Cortex of kidney (tissue), 1 donor: Measurements from ENCODE around the gene AMZ2.
A peak's percentile ranks its signal among the peaks of the same experiment; 100 is the strongest.
"Not testable (repeated sequence)": the region's sequence is repeated elsewhere in the genome, so short reads cannot be mapped to it uniquely, and the experiment has no call there.

Experiments used
- DNase-seq: peaks from one replicate; lab custom pipeline; 2025; lab: John Stamatoyannopoulos, UW

Gene AMZ2, protein sequence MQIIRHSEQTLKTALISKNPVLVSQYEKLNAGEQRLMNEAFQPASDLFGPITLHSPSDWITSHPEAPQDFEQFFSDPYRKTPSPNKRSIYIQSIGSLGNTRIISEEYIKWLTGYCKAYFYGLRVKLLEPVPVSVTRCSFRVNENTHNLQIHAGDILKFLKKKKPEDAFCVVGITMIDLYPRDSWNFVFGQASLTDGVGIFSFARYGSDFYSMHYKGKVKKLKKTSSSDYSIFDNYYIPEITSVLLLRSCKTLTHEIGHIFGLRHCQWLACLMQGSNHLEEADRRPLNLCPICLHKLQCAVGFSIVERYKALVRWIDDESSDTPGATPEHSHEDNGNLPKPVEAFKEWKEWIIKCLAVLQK

DNA sequence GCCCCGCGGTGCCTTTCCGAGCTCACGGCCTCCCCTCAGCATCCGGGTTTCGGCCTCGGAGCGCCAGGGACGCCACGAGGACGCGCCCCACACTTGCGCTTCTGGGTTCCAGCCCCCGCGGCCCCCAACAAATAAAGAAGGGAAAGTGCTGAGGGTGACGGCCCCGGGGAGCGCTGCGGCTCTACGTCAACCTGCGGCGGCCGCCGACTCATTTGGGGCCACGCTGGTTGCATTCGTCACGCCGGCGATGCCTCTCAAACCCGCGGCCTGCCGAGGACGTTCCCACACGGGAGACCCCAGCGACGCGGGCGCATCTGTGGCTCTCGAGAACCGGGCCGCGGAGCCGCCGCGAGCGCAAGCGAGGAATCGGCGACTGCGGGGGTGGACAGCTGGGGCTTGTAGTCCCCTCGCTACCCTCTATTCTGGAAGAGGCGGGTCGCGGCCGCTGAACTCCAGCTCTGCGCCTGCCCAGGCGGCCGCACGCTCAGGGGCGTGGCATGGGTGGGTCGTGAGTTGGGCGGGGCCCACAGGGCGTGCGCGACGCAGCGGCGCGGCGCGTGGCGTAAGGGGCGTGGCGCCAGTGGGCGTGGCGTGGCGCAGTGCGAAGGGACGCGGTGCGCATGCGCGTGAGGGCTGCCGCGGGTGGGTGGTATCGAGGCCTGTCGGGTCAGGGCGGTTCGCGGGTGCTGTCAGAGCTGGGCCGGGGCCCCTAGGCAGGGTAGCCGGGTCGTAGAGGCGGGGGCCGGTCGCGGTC, at the start of gene AMZ2:
TSS of gene AMZ2 (plus strand) at position 599 of the 754 bp plus-strand sequence. CDS start 2,145 bp downstream, outside the sequence.
- DNase-seq, result peak; percentile 94

DNA sequence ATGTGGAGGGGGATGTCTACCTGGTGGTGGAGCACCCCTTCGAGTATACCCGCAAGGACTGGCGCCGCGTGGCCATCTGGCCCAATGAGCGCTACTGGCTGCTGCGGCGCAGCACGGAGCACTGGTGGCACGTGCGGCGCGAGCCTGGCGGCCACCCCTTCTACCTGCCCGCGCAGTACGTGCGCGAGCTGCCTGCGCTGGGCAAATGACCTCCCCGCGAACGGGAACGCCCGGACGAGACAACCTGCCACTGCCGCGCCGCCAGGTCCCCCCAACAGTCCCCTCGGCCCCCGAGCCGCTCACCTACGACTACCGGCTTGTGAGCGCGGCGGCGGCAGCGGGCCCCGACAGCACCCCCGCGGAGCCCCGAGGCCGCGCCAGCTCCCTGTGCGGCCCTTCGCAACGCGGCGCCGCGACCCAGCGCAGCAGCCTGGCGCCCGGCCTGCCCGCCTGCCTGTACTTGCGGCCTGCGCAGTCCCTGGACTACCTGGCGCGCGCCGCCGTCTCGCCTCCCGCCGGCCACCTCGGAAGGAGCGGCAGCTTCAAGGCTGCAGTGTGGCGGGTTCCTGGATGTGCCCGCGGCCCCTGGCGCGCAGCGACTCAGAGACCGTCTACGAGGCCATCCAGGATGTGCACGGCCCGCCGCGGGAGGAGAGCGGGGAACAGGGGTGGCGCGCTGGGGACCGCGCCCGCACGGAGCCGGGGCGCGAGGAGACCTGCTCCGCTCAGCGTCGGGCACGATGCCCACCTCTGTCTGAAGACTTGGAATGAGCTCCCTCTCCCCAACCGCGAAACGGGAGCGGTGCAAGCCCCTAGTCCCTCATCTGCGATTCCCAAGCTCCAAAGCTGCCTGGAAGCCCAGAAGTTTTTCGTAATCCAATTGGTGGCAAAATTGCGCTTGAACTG, 48.7 kb upstream of the AMZ2 start:
- DNase-seq, result no peak

DNA sequence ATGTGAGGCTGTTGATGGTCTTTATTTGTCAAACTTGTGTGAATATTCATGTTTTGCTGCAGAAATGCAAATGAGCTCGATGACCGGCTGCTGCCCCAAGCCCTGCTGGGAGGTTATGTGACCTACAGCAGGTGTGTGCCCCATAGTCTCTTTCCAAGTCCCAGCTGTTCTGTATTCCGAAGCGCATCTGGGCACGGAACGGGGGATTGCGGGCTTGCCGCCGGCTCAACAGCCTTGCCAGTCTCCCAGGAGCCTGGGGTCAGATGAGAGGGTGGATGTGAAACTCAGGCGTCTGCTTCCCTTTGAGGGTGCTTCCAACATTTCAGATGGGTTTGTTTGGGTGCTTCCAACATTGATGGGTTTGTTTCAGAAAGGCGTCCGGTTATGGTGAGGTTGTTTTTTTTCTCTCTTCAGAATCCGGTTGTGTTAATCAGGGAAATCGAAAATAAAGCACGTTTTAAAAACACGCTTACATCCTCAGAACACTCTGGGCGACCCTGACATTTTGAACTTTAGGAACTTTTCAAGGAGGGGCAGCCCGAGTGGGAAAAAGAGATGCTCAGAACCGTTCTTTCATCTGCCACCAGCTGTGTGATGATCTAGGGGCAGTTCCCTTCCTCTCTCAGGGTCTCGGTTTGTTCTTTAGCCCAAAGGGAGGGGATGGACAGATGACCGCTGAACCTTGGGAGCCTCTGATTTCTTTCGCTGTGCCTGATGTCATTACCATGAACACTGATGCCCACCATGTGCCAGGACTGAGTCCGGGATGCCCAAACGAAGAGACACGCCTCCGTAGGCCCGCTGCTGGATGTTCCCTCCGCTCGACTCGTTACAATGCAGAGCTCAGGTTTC, 47.8 kb upstream of the AMZ2 start:
- DNase-seq, result no peak

GRCh38 chr17:68200689-68201417, 47.0 kb upstream of the AMZ2 start:
- DNase-seq, result no peak

- not testable (repeated sequence) for DNase-seq
These were observed 46.4 kb upstream of the AMZ2 start for GRCh38 chr17:68201418-68201771.

GRCh38 chr17:68202321-68202720, 45.5 kb upstream of the AMZ2 start:
- DNase-seq, result not testable (repeated sequence)

DNA sequence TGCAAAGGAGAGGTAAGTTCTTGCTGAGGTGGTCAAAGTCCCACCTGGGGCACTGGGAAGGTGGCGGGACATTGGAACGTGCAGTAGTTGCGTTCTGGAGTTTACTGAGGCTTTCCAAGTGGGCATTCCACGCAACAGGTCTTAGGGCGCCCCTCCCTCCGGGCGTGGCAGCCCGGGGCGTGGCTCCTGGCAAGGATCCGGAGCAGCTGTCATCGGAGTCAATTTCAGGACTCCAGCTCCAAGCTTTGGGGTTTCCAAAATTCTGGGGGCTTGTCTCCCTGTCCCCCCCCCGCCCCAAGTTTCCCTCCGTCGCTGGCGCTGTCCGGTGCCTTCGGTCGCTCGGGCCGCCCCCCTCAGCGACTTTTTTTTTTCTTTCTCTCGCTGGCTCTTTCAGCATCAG, 43.1 kb upstream of the AMZ2 start:
- no peak for DNase-seq

DNA sequence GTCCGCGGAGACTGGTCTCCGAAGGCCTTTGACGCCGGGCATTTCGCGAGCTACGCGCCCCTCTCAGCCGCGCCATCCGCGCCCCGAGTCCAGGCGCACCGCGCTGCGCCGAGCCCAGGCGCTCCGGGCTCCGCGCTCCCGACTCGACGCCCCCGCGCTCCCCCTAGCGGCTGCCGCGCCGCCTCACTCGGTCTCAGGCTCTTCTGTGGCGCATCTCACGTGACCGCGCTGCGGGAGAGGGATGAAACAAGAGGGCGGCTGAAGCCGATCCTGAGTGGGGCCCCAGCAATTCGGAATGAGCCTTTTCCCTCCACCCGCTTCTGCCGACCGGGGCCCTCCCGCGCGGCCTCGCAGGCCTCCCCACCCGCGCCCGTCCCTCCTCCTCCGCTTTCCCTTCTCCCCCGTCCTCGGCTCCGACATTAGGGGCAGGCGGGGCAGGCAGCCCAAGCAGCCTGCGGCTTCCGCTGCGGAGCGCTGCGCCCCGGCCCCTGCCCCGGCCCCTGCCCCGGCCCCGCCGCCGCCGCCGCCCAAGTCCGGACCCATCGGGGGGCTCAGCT, 42.5 kb upstream of the AMZ2 start:
- no peak for DNase-seq

- no peak for DNase-seq
These were observed 41.8 kb upstream of the AMZ2 start for GRCh38 chr17:68205808-68206720.

DNA sequence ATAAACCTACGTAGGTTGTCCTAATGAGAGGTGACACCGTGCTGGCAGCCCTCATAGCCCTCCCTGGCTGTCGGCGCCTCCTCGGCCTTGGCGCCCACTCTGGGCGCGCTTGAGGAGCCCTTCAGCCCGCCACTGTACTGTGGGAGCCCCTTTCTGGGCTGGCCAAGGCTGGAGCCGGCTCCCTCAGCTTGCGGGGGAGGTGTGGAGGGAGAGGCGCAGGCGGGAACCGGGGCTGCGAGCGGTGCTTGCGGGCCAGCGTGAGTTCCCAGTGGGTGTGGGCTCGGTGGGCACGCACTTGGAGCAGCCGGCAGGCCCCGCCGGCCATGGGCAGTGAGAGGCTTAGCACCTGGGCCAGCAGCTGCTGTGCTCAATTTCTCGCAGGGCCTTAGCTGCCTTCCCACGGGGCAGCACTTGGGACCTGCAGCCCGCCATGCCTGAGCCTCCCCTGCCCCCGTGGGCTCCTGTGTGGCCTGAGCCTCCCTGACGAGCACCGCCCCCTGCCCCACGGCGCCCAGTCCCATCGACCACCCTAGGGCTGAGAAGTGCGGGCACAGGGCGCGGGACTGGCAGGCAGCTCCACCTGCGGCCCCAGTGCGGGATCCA, 40.1 kb upstream of the AMZ2 start:
- DNase-seq, result no peak

GRCh38 chr17:68208651-68209050, 39.2 kb upstream of the AMZ2 start:
- DNase-seq, result not testable (repeated sequence)

DNA sequence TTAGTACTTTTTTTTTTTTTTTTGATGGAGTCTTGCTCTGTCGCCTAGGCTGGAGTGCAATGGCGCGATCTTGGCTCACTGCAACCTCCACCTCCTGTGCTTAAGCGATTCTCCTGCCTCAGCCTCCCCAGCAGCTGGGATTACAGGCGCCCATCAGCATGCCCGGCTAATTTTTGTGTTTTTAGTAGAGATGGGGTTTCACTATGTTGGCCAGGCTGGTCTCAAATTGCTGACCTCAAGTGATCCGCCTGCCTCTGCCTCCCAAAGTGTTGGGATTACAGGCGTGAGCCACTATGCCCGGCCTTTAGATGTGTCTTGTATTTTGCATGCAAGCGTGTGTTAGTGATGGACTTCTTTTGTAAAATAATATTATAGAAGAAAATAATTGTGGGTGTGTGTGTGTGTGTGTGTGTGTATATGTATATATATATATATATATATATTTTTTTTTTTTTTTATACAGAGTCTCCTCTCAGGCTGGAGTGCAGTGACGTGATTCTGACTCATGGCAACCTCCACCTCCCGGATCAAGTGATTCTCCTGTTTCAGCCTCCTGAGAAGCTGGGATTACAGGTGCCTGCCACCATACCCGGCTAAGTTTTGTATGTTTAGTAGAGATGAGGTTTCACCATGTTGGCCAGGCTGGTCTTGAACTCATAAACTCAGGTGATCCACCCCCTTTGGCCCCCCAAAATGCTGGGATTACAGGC, 38.5 kb upstream of the AMZ2 start:
- not testable (repeated sequence) for DNase-seq

GRCh38 chr17:68210570-68211315, 37.1 kb upstream of the AMZ2 start:
- no peak for DNase-seq

DNA sequence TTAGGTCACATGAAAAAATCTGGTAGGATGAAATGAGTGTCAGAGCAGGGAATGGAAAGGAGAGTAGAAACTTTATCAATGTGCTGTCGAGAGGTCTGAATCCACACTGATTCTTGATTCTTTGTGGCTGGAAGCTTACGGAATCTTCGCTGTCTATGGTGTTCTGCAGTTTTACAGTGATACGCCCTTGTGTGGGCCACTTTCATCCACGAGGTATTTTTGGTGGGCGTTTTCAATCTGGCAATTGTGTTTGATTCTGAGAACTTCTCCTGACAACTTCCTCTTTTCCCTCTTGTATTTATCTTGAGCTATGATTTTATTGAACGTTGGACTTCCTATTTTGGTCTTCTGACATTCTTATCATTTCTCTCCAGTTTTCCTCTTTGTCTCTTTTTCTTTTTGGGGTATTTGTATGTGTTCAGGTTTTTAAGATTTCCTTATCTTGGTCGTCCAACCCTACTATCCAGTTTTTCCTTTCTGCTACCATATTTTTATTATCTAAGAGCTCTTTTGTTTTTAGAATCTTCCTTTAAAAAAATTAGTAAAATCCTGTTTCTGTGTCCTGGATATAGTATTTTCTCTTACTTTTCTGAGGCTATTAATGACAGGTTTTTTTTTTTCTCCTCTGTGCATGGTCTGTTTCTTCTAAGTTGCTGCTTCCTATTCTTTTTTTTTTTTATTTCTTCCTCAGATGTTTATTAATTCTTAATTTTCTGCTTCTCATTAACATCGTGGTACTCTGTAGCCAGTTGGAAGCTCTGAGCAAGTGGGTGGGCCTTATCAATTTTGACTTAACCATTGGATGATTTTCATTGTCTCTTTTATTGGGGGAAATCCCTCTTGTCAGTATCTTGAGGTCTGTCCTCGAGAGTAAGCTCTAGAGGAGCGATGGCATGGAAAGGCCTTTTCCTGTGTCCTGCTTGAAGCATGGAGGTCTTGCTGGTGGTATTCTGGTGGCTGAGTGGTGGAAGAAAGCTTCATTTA, 34.1 kb upstream of the AMZ2 start:
- DNase-seq, result not testable (repeated sequence)

GRCh38 chr17:68215453-68215852, 32.4 kb upstream of the AMZ2 start:
- DNase-seq, result not testable (repeated sequence)

GRCh38 chr17:68219429-68219828, 28.4 kb upstream of the AMZ2 start:
- not testable (repeated sequence) for DNase-seq
